PFSK-1 (cell line): ENCODE data around the gene VWA1.

Experiments
- FOXP2 ChIP-seq: optimal IDR thresholded peaks from 2 replicates; pipeline ENCODE3; 2011; ENCODE audit warnings: borderline replicate concordance, control low read depth, inconsistent platforms; ENCODE audit not compliant: insufficient read depth; ENCODE audit errors: extremely low read length, extremely low read depth
- POLR2AphosphoS5 ChIP-seq: IDR thresholded peaks from 2 replicates; pipeline ENCODE4 v1.6.1; 2012; ENCODE audit warnings: low read depth, mild to moderate bottlenecking, control low read depth, low read length, moderate library complexity
- REST ChIP-seq, 2 experiments: IDR thresholded peaks; 2 replicates each; pipeline versions ENCODE4 v1.6.1 to v1.8.0; 2011 to 2012; ENCODE audit warnings: low read depth in 2 of 2, low read length in 2 of 2, control low read depth in 1 of 2, inconsistent platforms in 1 of 2, mild to moderate bottlenecking in 1 of 2, moderate library complexity in 1 of 2; ENCODE audit not compliant: insufficient read depth in 1 of 2
- SIN3A ChIP-seq: IDR thresholded peaks from 2 replicates; pipeline ENCODE4 v1.6.1; 2012; ENCODE audit warnings: mild to moderate bottlenecking, low read length, moderate library complexity, borderline replicate concordance; ENCODE audit not compliant: insufficient read depth
- TAF1 ChIP-seq: IDR thresholded peaks from 2 replicates; pipeline ENCODE4 v1.6.1; 2012; ENCODE audit warnings: low read length, control low read depth, borderline replicate concordance; ENCODE audit not compliant: insufficient read depth

DNA sequence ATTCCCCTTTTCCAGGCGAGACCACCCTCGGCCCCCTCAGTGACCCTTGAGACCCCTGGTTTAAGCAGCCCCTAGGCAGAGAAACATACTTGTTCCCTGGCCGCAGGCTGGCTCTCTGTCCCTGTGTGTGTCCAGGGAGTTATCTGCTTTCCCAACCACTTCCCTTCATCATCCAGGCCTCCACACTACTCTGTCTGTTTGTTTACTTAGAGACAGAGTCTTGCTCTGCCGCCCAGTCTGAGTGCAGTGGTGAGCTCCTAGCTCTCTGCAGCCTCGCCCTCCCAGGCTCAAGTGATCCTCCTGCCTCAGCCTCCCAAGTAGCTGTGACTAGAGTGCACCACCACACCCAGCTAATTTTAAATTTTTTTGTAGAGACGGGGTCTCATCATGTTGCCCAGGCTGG lies 5.8 kb upstream of the VWA1 start:
- no peak for TF ChIP-seq REST (IDR thresholded peaks at IDR 0.05; ENCODE audit: insufficient read depth in 1 of 2, low read depth in 2 of 2, low read length in 2 of 2)
- no peak for TF ChIP-seq POLR2AphosphoS5
- no peak for TF ChIP-seq TAF1
- no peak for TF ChIP-seq SIN3A
- no peak for TF ChIP-seq FOXP2
